Karpas-422 (cell line): Measurements from ENCODE around the gene GBP1. TPM values are rescaled to one million over a fixed set of nuclear protein-coding genes. Genes with fewer than 3 reads are reported as not detected.
"Not testable (repeated sequence)": the region's sequence is repeated elsewhere in the genome, so short reads cannot be mapped to it uniquely, and the experiment has no call there.

Experiments
- DNase-seq: peaks from one replicate; pipeline ENCODE4 v3.0.0-alpha.2; 2015
- H2AFZ ChIP-seq: fragments of 200-600 bp; sonication (generic); 2 replicates; pipeline ENCODE4 v1.6.1; 2014; ENCODE audit warnings: antibody characterized with exemption, low read length, mixed read lengths
- H3K27ac ChIP-seq: fragments of 200-600 bp; sonication (generic); 2 replicates; pipeline ENCODE4 v1.5.1; 2014; ENCODE audit warnings: mild to moderate bottlenecking, low read length, moderate library complexity
- H3K27me3 ChIP-seq: fragments of 200-600 bp; sonication (generic); 2 replicates; pipeline ENCODE4 v1.6.1; 2014; ENCODE audit warnings: low read length, mixed read lengths
- H3K36me3 ChIP-seq: fragments of 200-600 bp; sonication (generic); 2 replicates; pipeline ENCODE4 v1.6.1; 2014; ENCODE audit warnings: low read length, mixed read lengths; ENCODE audit not compliant: insufficient read depth
- H3K4me1 ChIP-seq: fragments of 200-600 bp; sonication (generic); 2 replicates; pipeline ENCODE4 v1.6.1; 2014; ENCODE audit warnings: mild to moderate bottlenecking, low read length, mixed read lengths
- H3K4me2 ChIP-seq: fragments of 200-600 bp; sonication (generic); 2 replicates; pipeline ENCODE4 v1.6.1; 2014; ENCODE audit warnings: low read length, low read depth, mild to moderate bottlenecking; ENCODE audit not compliant: poor library complexity, severe bottlenecking
- H3K4me3 ChIP-seq: fragments of 200-600 bp; sonication (generic); 2 replicates; pipeline ENCODE4 v1.5.1; 2014; ENCODE audit warnings: mild to moderate bottlenecking, antibody characterized with exemption, low read length, mixed read lengths
- H3K79me2 ChIP-seq: fragments of 200-600 bp; sonication (generic); 2 replicates; pipeline ENCODE4 v1.6.1; 2014; ENCODE audit warnings: mild to moderate bottlenecking, low read length, mixed read lengths
- H3K9ac ChIP-seq: fragments of 200-600 bp; sonication (generic); 2 replicates; pipeline ENCODE4 v1.6.0; 2014; ENCODE audit warnings: low read length
- H3K9me2 ChIP-seq: fragments of 200-600 bp; sonication (generic), shearing (Covaris generic); replicated peaks from 2 replicates; pipeline ENCODE4 v1.6.0; 2014; ENCODE audit warnings: mild to moderate bottlenecking, low read length, moderate library complexity; ENCODE audit not compliant: insufficient read depth
- H3K9me3 ChIP-seq: fragments of 300-700, 200-600 bp; sonication (generic); 2 replicates; pipeline ENCODE4 v1.6.1; 2014; ENCODE audit warnings: low read length, mixed read lengths
- H4K20me1 ChIP-seq: fragments of 200-600 bp; sonication (generic); 2 replicates; pipeline ENCODE4 v1.6.1; 2014; ENCODE audit warnings: mild to moderate bottlenecking, antibody characterized with exemption, low read length, low read depth; ENCODE audit not compliant: insufficient read depth
- total RNA-seq: library from RNA; depleted of rRNA; stranded (reverse); fragments of >200 nt; shearing (Covaris generic); gene quantifications from 2 replicates; pipeline ENCODE4 v1.2.3, GENCODE V29; 2014; ENCODE audit warnings: low replicate concordance

The GBP1 gene
- total RNA-seq, 1 experiment from 2014 or later = 0.34 TPM

DNA sequence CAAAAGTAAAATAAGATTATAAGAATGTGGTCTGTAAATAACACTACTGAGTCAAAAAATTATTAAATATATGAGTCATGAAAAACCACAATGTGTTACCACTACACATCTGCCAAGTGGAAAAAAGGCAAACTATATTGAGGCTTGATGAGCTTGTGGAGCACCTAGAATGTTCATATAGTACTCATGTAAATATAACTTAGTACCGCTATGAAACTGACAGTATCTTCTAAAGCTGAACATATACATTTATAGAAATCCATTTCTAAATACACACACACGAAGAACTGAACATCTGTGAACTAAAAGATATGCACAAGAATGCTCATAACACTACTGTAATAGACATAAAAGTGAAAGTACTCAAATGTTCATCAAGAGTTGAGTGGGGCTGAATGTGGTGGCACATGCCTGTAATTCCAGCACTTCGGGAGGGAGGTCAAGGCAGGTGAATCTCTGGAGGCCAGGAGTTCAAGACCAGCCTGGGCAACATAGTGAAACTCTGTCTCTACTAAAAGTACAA, 23.8 kb downstream of the GBP1 start:
- Histone ChIP-seq H3K27ac (no peak overlapping the region), H3K9me3 (no peaks in the 10 kb centered on the region), H3K4me3 (no peak overlapping the region), H3K36me3 (no peaks in the 10 kb centered on the region), H3K27me3 (no peaks in the 10 kb centered on the region), H2AFZ (no peak overlapping the region), H3K9me2 (no peaks in the 10 kb centered on the region), H3K4me2 (no peak overlapping the region), H3K9ac (no peak overlapping the region), H3K4me1 (no peaks in the 10 kb centered on the region), H3K79me2 (no peaks in the 10 kb centered on the region), H4K20me1 (no peaks in the 10 kb centered on the region)
- DNase-seq = no peak

DNA sequence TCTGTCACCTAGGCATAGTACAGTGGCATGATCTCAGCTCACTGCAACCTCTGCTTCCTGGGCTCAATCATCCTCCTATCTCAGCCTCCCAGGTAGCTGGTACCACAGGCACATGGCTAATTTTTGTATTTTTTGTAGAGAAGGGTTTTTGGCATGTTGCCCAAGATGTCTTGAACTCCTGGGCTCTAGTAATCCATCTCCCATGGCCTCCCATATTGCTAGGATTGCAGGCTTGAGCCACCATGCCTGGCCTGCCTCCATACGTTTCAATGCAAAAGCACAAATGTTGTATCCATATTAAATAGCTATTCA, 24.7 kb downstream of the GBP1 start:
- Histone ChIP-seq H3K27me3 (no peaks in the 10 kb centered on the region), H3K27ac (no peak overlapping the region), H3K4me1 (no peaks in the 10 kb centered on the region), H4K20me1 (no peaks in the 10 kb centered on the region), H3K9ac (no peak overlapping the region), H3K9me3 (no peaks in the 10 kb centered on the region), H3K4me3 (no peak overlapping the region), H3K79me2 (no peaks in the 10 kb centered on the region), H3K9me2 (no peaks in the 10 kb centered on the region), H3K36me3 (no peaks in the 10 kb centered on the region), H2AFZ (no peak overlapping the region), H3K4me2 (no peak overlapping the region)
- no peak for DNase-seq

DNA sequence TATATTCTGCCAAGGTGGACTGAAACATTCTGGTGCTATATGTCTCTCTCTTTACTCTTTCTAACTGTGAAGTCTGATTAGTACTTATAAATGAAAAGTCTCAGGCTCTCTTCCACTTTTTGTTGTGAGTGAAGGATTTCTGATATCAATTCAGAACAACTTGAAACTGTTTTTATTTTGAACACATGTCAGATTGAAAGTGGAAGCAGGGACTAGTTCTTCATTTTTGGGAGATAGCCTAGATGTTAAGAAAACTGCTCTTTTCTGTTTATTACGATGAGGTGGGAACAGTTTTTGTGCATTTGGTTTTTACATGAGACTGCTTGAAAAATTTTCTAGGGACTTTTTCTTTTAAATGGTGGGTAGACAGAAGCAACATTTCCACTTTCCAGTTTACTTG, 27.8 kb downstream of the GBP1 start:
- no peaks in the 10 kb centered on the region for H3K79me2 ChIP-seq
- no peak overlapping the region for H3K4me2 ChIP-seq
- no peak for DNase-seq
- no peak overlapping the region for H3K4me3 ChIP-seq
- no peaks in the 10 kb centered on the region for H3K27me3 ChIP-seq
- H3K9ac ChIP-seq = no peak overlapping the region
- H4K20me1 ChIP-seq = no peaks in the 10 kb centered on the region
- H3K36me3 ChIP-seq = no peaks in the 10 kb centered on the region
- H3K4me1 ChIP-seq = no peaks in the 10 kb centered on the region
- H2AFZ ChIP-seq = no peak overlapping the region
- H3K9me3 ChIP-seq = no peaks in the 10 kb centered on the region
- H3K27ac ChIP-seq = no peak overlapping the region
- no peaks in the 10 kb centered on the region for H3K9me2 ChIP-seq

DNA sequence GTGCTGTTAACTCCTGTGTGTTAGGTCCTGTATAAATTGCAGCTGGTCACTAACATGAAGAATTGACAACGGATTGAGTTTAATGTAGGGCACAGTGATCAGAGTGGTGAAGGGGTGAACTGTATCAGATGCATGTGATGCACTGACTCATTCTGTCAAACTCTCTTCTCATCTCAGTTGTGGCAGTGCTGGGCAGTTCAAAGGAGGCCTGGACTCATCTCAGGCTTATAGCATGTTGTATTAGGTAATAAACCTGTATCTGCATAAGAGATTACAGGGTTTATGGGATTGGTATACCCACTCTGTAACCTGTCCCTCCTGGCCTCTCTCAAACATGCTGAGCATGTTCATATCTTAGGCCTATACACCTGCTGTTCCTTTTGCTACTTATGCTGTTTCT, 29.9 kb downstream of the GBP1 start:
- no peak overlapping the region for H3K9ac ChIP-seq
- no peak overlapping the region for H3K27ac ChIP-seq
- H3K36me3 ChIP-seq = no peaks in the 10 kb centered on the region
- H3K27me3 ChIP-seq = no peaks in the 10 kb centered on the region
- H4K20me1 ChIP-seq = no peaks in the 10 kb centered on the region
- no peaks in the 10 kb centered on the region for H3K9me3 ChIP-seq
- no peaks in the 10 kb centered on the region for H3K4me1 ChIP-seq
- H3K79me2 ChIP-seq = no peaks in the 10 kb centered on the region
- H2AFZ ChIP-seq = no peak overlapping the region
- H3K9me2 ChIP-seq = no peaks in the 10 kb centered on the region
- no peak overlapping the region for H3K4me3 ChIP-seq
- H3K4me2 ChIP-seq = no peak overlapping the region
- DNase-seq = no peak

DNA sequence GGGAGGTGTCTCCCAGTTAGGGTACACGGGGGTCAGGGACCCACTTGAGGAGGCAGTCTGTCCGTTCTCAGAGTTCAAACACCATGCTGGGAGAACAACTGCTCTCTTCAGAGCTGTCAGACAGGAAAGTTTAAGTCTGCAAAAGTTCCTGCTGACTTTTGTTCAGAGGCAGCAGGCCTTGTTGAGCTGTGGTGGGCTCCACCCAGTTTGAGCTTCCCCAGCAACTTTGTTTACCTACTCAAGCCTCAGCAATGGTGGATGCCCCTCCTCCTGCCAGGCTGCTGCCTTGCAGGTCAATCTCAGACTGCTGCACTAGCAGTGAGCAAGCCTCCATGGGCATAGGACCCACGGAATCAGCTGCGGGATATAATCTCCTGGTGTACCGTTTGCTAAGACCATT, 31.0 kb downstream of the GBP1 start:
- not testable (repeated sequence) for H3K27ac ChIP-seq, H4K20me1 ChIP-seq, H3K79me2 ChIP-seq, H3K4me1 ChIP-seq, H3K9me3 ChIP-seq, H2AFZ ChIP-seq, H3K4me2 ChIP-seq, H3K4me3 ChIP-seq, H3K9ac ChIP-seq, DNase-seq, H3K36me3 ChIP-seq, H3K9me2 ChIP-seq, H3K27me3 ChIP-seq

DNA sequence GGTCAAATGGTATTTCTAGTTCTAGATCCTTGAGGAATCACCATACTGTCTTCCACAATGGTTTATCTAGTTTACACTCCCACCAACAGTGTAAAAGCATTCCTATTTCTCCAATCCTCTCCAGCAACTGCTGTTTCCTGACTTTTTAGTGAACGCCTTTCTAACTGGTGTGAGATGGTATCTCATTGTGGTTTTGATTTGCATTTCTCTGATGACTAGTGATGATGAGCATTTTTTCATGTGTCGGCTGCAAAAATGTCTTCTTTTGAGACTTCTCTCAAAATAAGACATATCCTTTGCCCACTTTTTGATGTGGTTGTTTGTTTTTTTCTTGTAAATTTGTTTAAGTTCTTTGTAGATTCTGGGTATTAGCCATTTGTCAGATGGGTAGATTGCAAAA, 36.0 kb downstream of the GBP1 start:
- H3K79me2 ChIP-seq, H3K9me2 ChIP-seq, H3K4me1 ChIP-seq, H3K9ac ChIP-seq, DNase-seq, H3K4me3 ChIP-seq, H3K27ac ChIP-seq, H2AFZ ChIP-seq, H3K36me3 ChIP-seq, H3K9me3 ChIP-seq, H4K20me1 ChIP-seq, H3K27me3 ChIP-seq, H3K4me2 ChIP-seq: not testable (repeated sequence)

DNA sequence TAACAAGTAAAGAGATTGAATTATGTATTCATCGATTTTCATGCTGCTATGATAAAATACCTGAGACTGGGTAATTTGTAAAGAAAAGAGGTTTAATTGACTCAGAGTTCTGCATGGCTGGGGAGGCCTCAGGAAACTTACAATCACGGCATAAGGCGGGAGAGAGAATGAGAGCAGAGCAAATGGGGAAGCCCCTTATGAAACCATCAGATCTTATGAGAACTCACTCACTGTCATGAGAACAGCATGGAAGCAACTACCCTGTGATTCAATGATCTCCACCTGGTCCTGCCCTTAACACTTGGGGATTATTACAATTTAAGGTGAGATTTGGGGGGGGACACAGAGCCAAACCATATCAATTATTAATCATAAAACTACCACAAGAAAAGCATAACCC, 39.1 kb downstream of the GBP1 start:
- H3K9me3 ChIP-seq = no peaks in the 10 kb centered on the region
- H3K27ac ChIP-seq = no peak overlapping the region
- H3K36me3 ChIP-seq = no peaks in the 10 kb centered on the region
- H3K79me2 ChIP-seq = no peaks in the 10 kb centered on the region
- H3K9ac ChIP-seq = no peak overlapping the region
- no peak overlapping the region for H3K4me2 ChIP-seq
- H3K4me3 ChIP-seq = no peak overlapping the region
- no peaks in the 10 kb centered on the region for H3K27me3 ChIP-seq
- H3K4me1 ChIP-seq = peaks cover 10% of the 10 kb centered on the region
- no peak for DNase-seq
- H2AFZ ChIP-seq = no peak overlapping the region
- no peaks in the 10 kb centered on the region for H3K9me2 ChIP-seq
- H4K20me1 ChIP-seq = no peaks in the 10 kb centered on the region

DNA sequence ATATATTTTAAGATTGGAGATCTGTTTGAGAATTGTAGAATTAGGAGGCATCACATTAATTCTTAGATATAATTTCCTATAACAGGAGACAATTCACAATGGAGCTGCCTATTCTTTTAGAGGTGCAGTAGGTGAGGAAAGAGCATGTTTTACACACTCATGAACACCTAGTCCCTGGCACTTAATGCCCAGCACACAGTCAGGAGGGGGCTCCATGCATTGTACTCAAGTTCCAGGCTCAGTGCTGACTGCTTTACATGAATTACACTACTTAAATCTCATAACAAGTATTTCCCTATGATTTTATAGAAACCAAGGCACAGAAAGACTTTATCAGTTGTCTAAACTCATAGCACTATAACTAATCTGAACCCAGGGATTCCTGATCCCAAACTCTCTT, 42.0 kb downstream of the GBP1 start:
- no peaks in the 10 kb centered on the region for H3K36me3 ChIP-seq
- H4K20me1 ChIP-seq = no peaks in the 10 kb centered on the region
- no peaks in the 10 kb centered on the region for H3K9me2 ChIP-seq
- peak overlapping the region; percentile 90 for H2AFZ ChIP-seq
- no peak overlapping the region for H3K9ac ChIP-seq
- peaks cover 10% of the 10 kb centered on the region for H3K4me1 ChIP-seq
- H3K27me3 ChIP-seq = no peaks in the 10 kb centered on the region
- H3K9me3 ChIP-seq = no peaks in the 10 kb centered on the region
- DNase-seq = no peak
- H3K27ac ChIP-seq = no peak overlapping the region
- peak overlapping the region; percentile 48 for H3K4me2 ChIP-seq
- no peaks in the 10 kb centered on the region for H3K79me2 ChIP-seq
- H3K4me3 ChIP-seq = peak overlapping the region; percentile 59; the same call in 1 of the 2 replicates
